CD8-positive, alpha-beta memory T cell (primary cell): ENCODE measurements around the gene MAN2A1. TPM values are rescaled to one million over a fixed set of nuclear protein-coding genes. Genes with fewer than 3 reads are reported as not detected.
A peak's percentile ranks its signal among the peaks of the same experiment; 100 is the strongest.

ENCODE experiments used
- CTCF ChIA-PET: fragments of 350-600 bp; sonication (Branson Sonifier 250); formaldehyde crosslinking; loops from one replicate; lab custom pipeline; 2021; ENCODE audit warnings: antibody characterized with exemption; lab: Charles Lee
- POLR2A ChIA-PET: fragments of 350-600 bp; sonication (Branson Sonifier 250); formaldehyde crosslinking; loops from one replicate; lab custom pipeline; 2021; ENCODE audit warnings: antibody characterized with exemption; lab: Charles Lee
- DNase-seq, 5 donors: peaks; one replicate each; pipeline versions ENCODE4 v3.0.0 to v3.0.0-alpha.2; 2020 to 2022; ENCODE audit warnings: mixed read lengths in 1 of 5
- H3K27ac ChIP-seq: one replicate; pipeline ENCODE4 v1.7.0; 2013; ENCODE audit warnings: low read depth, mild to moderate bottlenecking, low read length, moderate library complexity
- H3K27me3 ChIP-seq: 2 replicates; pipeline ENCODE4 v1.7.0; 2013; ENCODE audit warnings: low read length, mild to moderate bottlenecking; ENCODE audit not compliant: insufficient read depth, poor library complexity, severe bottlenecking
- H3K36me3 ChIP-seq: 2 replicates; pipeline ENCODE4 v1.7.0; 2013; ENCODE audit warnings: mild to moderate bottlenecking, low read length, moderate library complexity; ENCODE audit not compliant: insufficient read depth
- H3K4me1 ChIP-seq: 2 replicates; pipeline ENCODE4 v1.7.0; 2013; ENCODE audit warnings: mild to moderate bottlenecking, low read length, moderate library complexity; ENCODE audit not compliant: insufficient read depth
- H3K4me3 ChIP-seq: 2 replicates; pipeline ENCODE4 v1.7.0; 2013; ENCODE audit warnings: mild to moderate bottlenecking, low read length
- H3K9me3 ChIP-seq: 2 replicates; pipeline ENCODE4 v1.7.0; 2013; ENCODE audit warnings: mild to moderate bottlenecking, low read length
- H3K27ac Mint-ChIP-seq, 8 donors: one replicate each; pipeline ENCODE4 v1.8.0; 2020 to 2021; ENCODE audit warnings: mixed read lengths in 8 of 8, mild to moderate bottlenecking in 6 of 8, inconsistent platforms in 3 of 8, moderate library complexity in 3 of 8
- H3K27me3 Mint-ChIP-seq, 2 donors: one replicate each; pipeline ENCODE4 v1.8.0; 2020 to 2021; ENCODE audit warnings: mixed read lengths in 2 of 2, mild to moderate bottlenecking in 1 of 2, moderate library complexity in 1 of 2
- H3K36me3 Mint-ChIP-seq, 3 donors: one replicate each; pipeline ENCODE4 v1.8.0; 2020 to 2021; ENCODE audit warnings: mixed read lengths in 3 of 3, inconsistent platforms in 1 of 3, mild to moderate bottlenecking in 1 of 3
- H3K4me1 Mint-ChIP-seq, 3 donors: one replicate each; pipeline ENCODE4 v1.8.0; 2020 to 2021; ENCODE audit warnings: mixed read lengths in 3 of 3, inconsistent platforms in 1 of 3, mild to moderate bottlenecking in 1 of 3
- H3K4me3 Mint-ChIP-seq, 7 donors: one replicate each; pipeline ENCODE4 v1.8.0; 2020 to 2021; ENCODE audit warnings: mixed read lengths in 7 of 7, mild to moderate bottlenecking in 6 of 7, moderate library complexity in 4 of 7, inconsistent platforms in 2 of 7
- H3K9me3 Mint-ChIP-seq, 5 donors: one replicate each; pipeline ENCODE4 v1.8.0; 2020 to 2022; ENCODE audit warnings: mixed read lengths in 5 of 5, mild to moderate bottlenecking in 3 of 5, moderate library complexity in 2 of 5, inconsistent platforms in 1 of 5
- polyA plus RNA-seq: library from polyadenylated mRNA; unstranded; fragments of 300-500 nt; fragmentation: Illumina TruSeq; gene quantifications from one replicate; pipeline ENCODE4 v1.2.3, GENCODE V29; 2021
- total RNA-seq, 2 experiments: library from RNA; stranded (reverse); gene quantifications; one replicate each; pipeline ENCODE4 v1.2.3, GENCODE V29; 2021

MAN2A1 gene
- total and polyA plus RNA-seq, 3 experiments from 2014 or later, result 28.1 to 30.8 (median 28.9) TPM

- Mint-ChIP-seq H3K36me3 (peaks cover 26 to 64% (median 36%) of the 10 kb centered on the region in 3 donors), H3K27ac (peak overlapping the region in 2 of 8 donors; percentile 3 to 47), H3K27me3 (no peaks in the 10 kb centered on the region), H3K4me3 (no peak overlapping the region), H3K4me1 (peaks cover 11 to 23% (median 19%) of the 10 kb centered on the region in 3 donors), H3K9me3 (no peaks in the 10 kb centered on the region)
- Histone ChIP-seq H3K4me1 (no peaks in the 10 kb centered on the region), H3K27ac (no peak overlapping the region), H3K9me3 (no peaks in the 10 kb centered on the region), H3K27me3 (no peaks in the 10 kb centered on the region), H3K4me3 (no peak overlapping the region), H3K36me3 (no peaks in the 10 kb centered on the region)
- ChIA-PET CTCF (no interaction called here), POLR2A (no interaction called here)
- DNase-seq, result no peak
Observed at GRCh38 chr5:109833946-109834345, 144.2 kb downstream of the MAN2A1 start.

GRCh38 chr5:109836280-109836679 is 146.6 kb downstream of the MAN2A1 start:
- Mint-ChIP-seq H3K36me3 (peaks cover 32 to 65% (median 41%) of the 10 kb centered on the region in 3 donors), H3K9me3 (no peaks in the 10 kb centered on the region), H3K4me1 (peaks cover 7 to 11% (median 7%) of the 10 kb centered on the region in 3 donors), H3K4me3 (no peak overlapping the region), H3K27me3 (no peaks in the 10 kb centered on the region), H3K27ac (no peak overlapping the region)
- H3K4me1 ChIP-seq, result no peaks in the 10 kb centered on the region
- no peaks in the 10 kb centered on the region for H3K27me3 ChIP-seq
- no peak overlapping the region for H3K4me3 ChIP-seq
- peaks cover 10% of the 10 kb centered on the region for H3K36me3 ChIP-seq
- ChIA-PET CTCF (interaction anchor here (1.6 kb wide), 1 partner anchor 17 kb away, joined by 3 read pairs; no protein-coding TSS in a partner anchor), POLR2A (no interaction called here)
- DNase-seq, result no peak
- H3K27ac ChIP-seq, result no peak overlapping the region
- no peaks in the 10 kb centered on the region for H3K9me3 ChIP-seq

GRCh38 chr5:109837231-109837861 is 147.6 kb downstream of the MAN2A1 start:
- ChIA-PET POLR2A (no interaction called here), CTCF (interaction anchor here (1.3 to 1.6 kb wide), 2 partner anchors 16 to 85 kb away, joined by 3 to 4 read pairs; no protein-coding TSS in a partner anchor)
- H3K9me3 Mint-ChIP-seq, result no peaks in the 10 kb centered on the region
- no peak overlapping the region for H3K27ac ChIP-seq
- peaks cover 41 to 69% (median 46%) of the 10 kb centered on the region in 3 donors for H3K36me3 Mint-ChIP-seq
- no peak for DNase-seq
- H3K4me1 ChIP-seq, result no peaks in the 10 kb centered on the region
- H3K27ac Mint-ChIP-seq, result peak overlapping the region in 1 of 8 donors; percentile 21
- no peaks in the 10 kb centered on the region for H3K27me3 ChIP-seq
- no peaks in the 10 kb centered on the region for H3K9me3 ChIP-seq
- no peaks in the 10 kb centered on the region for H3K27me3 Mint-ChIP-seq
- H3K4me3 ChIP-seq, result no peak overlapping the region
- H3K4me3 Mint-ChIP-seq, result no peak overlapping the region
- peaks cover 13% of the 10 kb centered on the region for H3K36me3 ChIP-seq
- H3K4me1 Mint-ChIP-seq, result peaks cover 0 to 10% (median 8%) of the 10 kb centered on the region in 3 donors

GRCh38 chr5:109838157-109838556 is 148.4 kb downstream of the MAN2A1 start:
- no peaks in the 10 kb centered on the region for H3K4me1 ChIP-seq
- no peak overlapping the region for H3K4me3 ChIP-seq
- peaks cover 0 to 13% (median 8%) of the 10 kb centered on the region in 3 donors for H3K4me1 Mint-ChIP-seq
- CTCF ChIA-PET, result no interaction called here
- H3K9me3 ChIP-seq, result no peaks in the 10 kb centered on the region
- no peak overlapping the region for H3K27ac ChIP-seq
- no peak overlapping the region for H3K27ac Mint-ChIP-seq
- DNase-seq, result no peak
- H3K27me3 ChIP-seq, result no peaks in the 10 kb centered on the region
- peaks cover 43 to 73% (median 49%) of the 10 kb centered on the region in 3 donors for H3K36me3 Mint-ChIP-seq
- POLR2A ChIA-PET, result no interaction called here
- no peaks in the 10 kb centered on the region for H3K9me3 Mint-ChIP-seq
- H3K36me3 ChIP-seq, result peaks cover 17% of the 10 kb centered on the region
- no peaks in the 10 kb centered on the region for H3K27me3 Mint-ChIP-seq
- H3K4me3 Mint-ChIP-seq, result no peak overlapping the region

- Mint-ChIP-seq H3K36me3 (peaks cover 50 to 85% (median 70%) of the 10 kb centered on the region in 3 donors), H3K9me3 (no peaks in the 10 kb centered on the region), H3K27me3 (no peaks in the 10 kb centered on the region), H3K4me1 (peaks cover 31 to 49% (median 32%) of the 10 kb centered on the region in 3 donors), H3K4me3 (no peak overlapping the region), H3K27ac (no peak overlapping the region)
- no peak overlapping the region for H3K4me3 ChIP-seq
- CTCF ChIA-PET, result interaction anchor here (1.4 kb wide), 1 partner anchor 19 kb away, joined by 3 read pairs; no protein-coding TSS in a partner anchor
- peaks cover 27% of the 10 kb centered on the region for H3K4me1 ChIP-seq
- no peak for DNase-seq
- POLR2A ChIA-PET, result interaction anchor here (0.6 kb wide), 1 partner anchor 234 kb away, joined by 5 read pairs; no protein-coding TSS in a partner anchor
- H3K27me3 ChIP-seq, result no peaks in the 10 kb centered on the region
- H3K9me3 ChIP-seq, result no peaks in the 10 kb centered on the region
- H3K36me3 ChIP-seq, result peaks cover 26% of the 10 kb centered on the region
- no peak overlapping the region for H3K27ac ChIP-seq
Observed at GRCh38 chr5:109844148-109844547, 154.4 kb downstream of the MAN2A1 start.

- Mint-ChIP-seq H3K4me1 (peaks cover 36 to 55% (median 36%) of the 10 kb centered on the region in 3 donors), H3K9me3 (no peaks in the 10 kb centered on the region), H3K27ac (peak overlapping the region in 2 of 8 donors; percentile 5 to 17), H3K4me3 (no peak overlapping the region), H3K36me3 (peaks cover 54 to 88% (median 70%) of the 10 kb centered on the region in 3 donors), H3K27me3 (no peaks in the 10 kb centered on the region)
- Histone ChIP-seq H3K9me3 (no peaks in the 10 kb centered on the region), H3K4me3 (no peak overlapping the region), H3K36me3 (peaks cover 26% of the 10 kb centered on the region), H3K27ac (no peak overlapping the region), H3K4me1 (peaks cover 32% of the 10 kb centered on the region), H3K27me3 (no peaks in the 10 kb centered on the region)
- CTCF ChIA-PET, result interaction anchor here (1.4 kb wide), 1 partner anchor 19 kb away, joined by 3 read pairs; no protein-coding TSS in a partner anchor
- POLR2A ChIA-PET, result no interaction called here
- DNase-seq, result no peak
Observed at GRCh38 chr5:109844695-109845094, 155.0 kb downstream of the MAN2A1 start.

GRCh38 chr5:109848130-109848529 is 158.4 kb downstream of the MAN2A1 start:
- Mint-ChIP-seq H3K27ac (peak overlapping the region in 7 of 8 donors; percentile 14 to 81 (median 61)), H3K4me3 (peak overlapping the region in 2 of 7 donors; percentile 51 to 58), H3K27me3 (no peaks in the 10 kb centered on the region), H3K4me1 (peaks cover 60 to 79% (median 63%) of the 10 kb centered on the region in 3 donors), H3K9me3 (no peaks in the 10 kb centered on the region), H3K36me3 (peaks cover 44 to 71% (median 62%) of the 10 kb centered on the region in 3 donors)
- H3K27me3 ChIP-seq, result no peaks in the 10 kb centered on the region
- H3K36me3 ChIP-seq, result peaks cover 9% of the 10 kb centered on the region
- no peak overlapping the region for H3K27ac ChIP-seq
- ChIA-PET POLR2A (no interaction called here), CTCF (no interaction called here)
- H3K4me1 ChIP-seq, result peaks cover 66% of the 10 kb centered on the region
- no peak for DNase-seq
- H3K9me3 ChIP-seq, result no peaks in the 10 kb centered on the region
- no peak overlapping the region for H3K4me3 ChIP-seq

- Mint-ChIP-seq H3K36me3 (peaks cover 41 to 64% (median 51%) of the 10 kb centered on the region in 3 donors), H3K27ac (peak overlapping the region; percentile 53 to 81 (median 68)), H3K27me3 (no peaks in the 10 kb centered on the region), H3K4me3 (peak overlapping the region in 6 of 7 donors; percentile 23 to 57 (median 40)), H3K4me1 (peaks cover 69 to 88% (median 72%) of the 10 kb centered on the region in 3 donors), H3K9me3 (no peaks in the 10 kb centered on the region)
- Histone ChIP-seq H3K36me3 (peaks cover 6% of the 10 kb centered on the region), H3K9me3 (no peaks in the 10 kb centered on the region), H3K4me3 (no peak overlapping the region), H3K27ac (no peak overlapping the region), H3K4me1 (peaks cover 72% of the 10 kb centered on the region), H3K27me3 (no peaks in the 10 kb centered on the region)
- POLR2A ChIA-PET, result interaction anchor here (0.5 kb wide), 1 partner anchor 160 kb away, joined by 3 read pairs; the partner anchor contains the start of gene MAN2A1
- CTCF ChIA-PET, result no interaction called here
- DNase-seq, result peak in 2 of 5 donors; percentile 9 to 42
Observed at GRCh38 chr5:109849478-109850088, 159.9 kb downstream of the MAN2A1 start.
